ENCODE measurements around the gene DYRK4.

DNA sequence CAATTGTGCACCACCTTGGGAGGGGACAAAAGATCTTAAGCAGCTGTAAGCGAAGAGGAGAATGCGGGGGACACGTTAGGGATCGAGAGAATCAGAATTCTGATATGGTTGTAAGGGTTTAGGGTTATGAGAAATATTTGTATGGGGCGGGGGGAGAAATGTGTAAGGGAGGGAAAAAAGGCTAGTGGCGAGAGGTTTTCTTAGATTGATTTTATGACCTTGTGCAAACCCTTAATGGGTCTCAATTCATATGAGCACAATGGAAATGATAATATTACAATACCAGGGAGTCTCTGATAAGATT lies 87.3 kb downstream of the DYRK4 start:
- TF ChIP-seq, protein P1, sequence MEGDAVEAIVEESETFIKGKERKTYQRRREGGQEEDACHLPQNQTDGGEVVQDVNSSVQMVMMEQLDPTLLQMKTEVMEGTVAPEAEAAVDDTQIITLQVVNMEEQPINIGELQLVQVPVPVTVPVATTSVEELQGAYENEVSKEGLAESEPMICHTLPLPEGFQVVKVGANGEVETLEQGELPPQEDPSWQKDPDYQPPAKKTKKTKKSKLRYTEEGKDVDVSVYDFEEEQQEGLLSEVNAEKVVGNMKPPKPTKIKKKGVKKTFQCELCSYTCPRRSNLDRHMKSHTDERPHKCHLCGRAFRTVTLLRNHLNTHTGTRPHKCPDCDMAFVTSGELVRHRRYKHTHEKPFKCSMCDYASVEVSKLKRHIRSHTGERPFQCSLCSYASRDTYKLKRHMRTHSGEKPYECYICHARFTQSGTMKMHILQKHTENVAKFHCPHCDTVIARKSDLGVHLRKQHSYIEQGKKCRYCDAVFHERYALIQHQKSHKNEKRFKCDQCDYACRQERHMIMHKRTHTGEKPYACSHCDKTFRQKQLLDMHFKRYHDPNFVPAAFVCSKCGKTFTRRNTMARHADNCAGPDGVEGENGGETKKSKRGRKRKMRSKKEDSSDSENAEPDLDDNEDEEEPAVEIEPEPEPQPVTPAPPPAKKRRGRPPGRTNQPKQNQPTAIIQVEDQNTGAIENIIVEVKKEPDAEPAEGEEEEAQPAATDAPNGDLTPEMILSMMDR (IDR thresholded peaks at IDR 0.05) = no peak
- TF ChIP-seq POLR2A (IDR thresholded peaks at IDR 0.05) (no peak), EP300 (IDR thresholded peaks at IDR 0.05) (no peak)

Data from ovary (tissue), 3 donors.